K562 (cell line): Measurements from ENCODE around the gene NTSR1. TPM values are rescaled to one million over a fixed set of nuclear protein-coding genes. Genes with fewer than 3 reads are reported as not detected.

Experiments used
- ATAC-seq: fragments of 200-7000 bp; cut with Tn5 transposase; 3 replicates; pipeline ENCODE4 v1.9.1; 2020; ENCODE audit warnings: moderate library complexity
- BruUV-seq: library from RNA; stranded (reverse); fragments of 400-500 nt; replicated peaks from 2 replicates; lab custom pipeline; 2021; lab: Mats Ljungman, UMichigan
- CTCF ChIA-PET: fragments of 300-600 bp; formaldehyde crosslinking; extraction: SDS; loops from one replicate; lab custom pipeline; 2021; ENCODE audit warnings: low intra/inter-chr PET ratio; lab: Yijun Ruan, JAX
- POLR2A ChIA-PET: fragments of 300-600, 350-650 bp; sonication (Branson Sonifier 250); formaldehyde crosslinking; extraction: SDS; loops from one replicate; lab custom pipeline; 2021; ENCODE audit warnings: antibody characterized with exemption, inconsistent platforms; lab: Yijun Ruan, JAX
- DNase-seq, 4 experiments: peaks; one replicate each; pipeline versions ENCODE4 v3.0.0 to v3.0.0-alpha.2; 2011 to 2018; ENCODE audit warnings: low spot score in 3 of 4, mixed read lengths in 3 of 4; ENCODE audit errors: extremely low read depth in 1 of 4
- FAIRE-seq: peaks from 2 replicates; lab custom pipeline; 2011; peaks lifted over from hg19 to GRCh38; lab: Jason Lieb, UNC
- H2AFZ ChIP-seq: 2 replicates; pipeline ENCODE4 v1.6.0; 2011; ENCODE audit warnings: low read depth, low read length, control low read depth, inconsistent platforms
- H3K27ac ChIP-seq: fragments of 200-600 bp; 3 replicates; pipeline ENCODE4 v1.8.0; 2011; ENCODE audit warnings: low read depth, mild to moderate bottlenecking, control low read depth, inconsistent platforms, low read length, moderate library complexity, mixed read lengths; ENCODE audit errors: extremely low read depth
- H3K27me3 ChIP-seq, 2 experiments: fragments of 300-600 bp in 1 of 2; 2 replicates in 1 of 2; 3 replicates in 1 of 2; pipeline versions ENCODE4 v1.6.0 to v1.8.0; 2011; ENCODE audit warnings: inconsistent platforms in 2 of 2, low read length in 2 of 2, mild to moderate bottlenecking in 1 of 2, mixed read lengths in 1 of 2, moderate library complexity in 1 of 2; ENCODE audit not compliant: control insufficient read depth in 2 of 2, insufficient read depth in 2 of 2
- H3K36me3 ChIP-seq: fragments of 300-600 bp; 3 replicates; pipeline ENCODE4 v1.8.0; 2011; ENCODE audit warnings: mild to moderate bottlenecking, low read length, inconsistent platforms; ENCODE audit not compliant: control insufficient read depth, insufficient read depth
- H3K4me1 ChIP-seq, 2 experiments: fragments of 200-600 bp in 1 of 2; replicated peaks in 1 of 2; 2 replicates in 1 of 2; 3 replicates in 1 of 2; pipeline versions ENCODE4 v1.5.1 to v1.8.0; 2011; ENCODE audit warnings: inconsistent platforms in 2 of 2, low read length in 2 of 2, mild to moderate bottlenecking in 1 of 2, mixed read lengths in 1 of 2, moderate library complexity in 1 of 2; ENCODE audit not compliant: control insufficient read depth in 2 of 2, insufficient read depth in 2 of 2
- H3K4me2 ChIP-seq: 2 replicates; pipeline ENCODE4 v1.6.1; 2011; ENCODE audit warnings: low read length, control low read depth, inconsistent platforms, mixed read lengths; ENCODE audit not compliant: insufficient read depth
- H3K4me3 ChIP-seq: fragments of 200-600 bp; sonication (generic), shearing (Covaris generic); 2 replicates; pipeline ENCODE4 v1.5.1; 2016; ENCODE audit warnings: control low read depth, inconsistent platforms
- H3K79me2 ChIP-seq: fragments of 200-600 bp; 3 replicates; pipeline ENCODE4 v1.8.0; 2011; ENCODE audit warnings: low read length, inconsistent platforms; ENCODE audit not compliant: control insufficient read depth, insufficient read depth
- H3K9ac ChIP-seq, 2 experiments: 2 replicates each; pipeline versions ENCODE4 v1.6.0 to v1.6.1; 2011; ENCODE audit warnings: low read depth in 2 of 2, low read length in 2 of 2, control low read depth in 1 of 2, inconsistent platforms in 1 of 2, mild to moderate bottlenecking in 1 of 2, mixed read lengths in 1 of 2; ENCODE audit not compliant: insufficient read depth in 1 of 2
- H3K9me1 ChIP-seq: one replicate; pipeline ENCODE4 v1.6.0; 2011; ENCODE audit warnings: inconsistent platforms, mild to moderate bottlenecking, low read length, moderate library complexity; ENCODE audit not compliant: control insufficient read depth, insufficient read depth
- H3K9me3 ChIP-seq: replicated peaks from 2 replicates; pipeline ENCODE4 v1.5.1; 2011; ENCODE audit warnings: low read depth, low read length, inconsistent platforms; ENCODE audit not compliant: control insufficient read depth, insufficient read depth
- H4K20me1 ChIP-seq: replicated peaks from 2 replicates; pipeline ENCODE4 v1.6.1; 2011; ENCODE audit warnings: low read length, inconsistent platforms, mixed read lengths; ENCODE audit not compliant: control insufficient read depth, insufficient read depth
- CTCF ChIP-seq, 3 experiments: IDR thresholded peaks in 2 of 3; conservative IDR thresholded peaks in 1 of 3; 2 replicates each; pipeline ENCODE4 v1.5.1; 2011 to 2012; ENCODE audit warnings: low read length in 3 of 3, mild to moderate bottlenecking in 3 of 3, control low read depth in 2 of 3, improper control_type of control experiment in 1 of 3, inconsistent platforms in 1 of 3, low read depth in 1 of 3, mixed read lengths in 1 of 3, moderate library complexity in 1 of 3; ENCODE audit not compliant: insufficient read depth in 2 of 3
- GABPB1 ChIP-seq: sonication (generic); formaldehyde crosslinking; IDR thresholded peaks from 2 replicates; pipeline ENCODE4 v1.8.0; 2022; ENCODE audit warnings: mild to moderate bottlenecking, missing genetic modification reagents
- PHTF2 ChIP-seq: fragments of 250-450 bp; sonication (Bioruptor Pico); IDR thresholded peaks from 2 replicates; pipeline ENCODE4 v1.5.0; 2021; ENCODE audit warnings: mild to moderate bottlenecking
- RAD21 ChIP-seq, 2 experiments: fragments of 250-450 bp in 1 of 2; fragments of 450-650 bp in 1 of 2; sonication (Bioruptor Pico) in 1 of 2; formaldehyde crosslinking in 1 of 2; IDR thresholded peaks in 1 of 2; conservative IDR thresholded peaks in 1 of 2; 2 replicates each; pipeline versions ENCODE4 v1.4.0 to v1.8.0; 2020 to 2022; ENCODE audit warnings: mild to moderate bottlenecking in 2 of 2, moderate library complexity in 1 of 2
- RAD51 ChIP-seq: fragments of 450-650 bp; IDR thresholded peaks from 2 replicates; pipeline ENCODE4 v1.7.1; 2016; ENCODE audit warnings: low read depth, mild to moderate bottlenecking, borderline replicate concordance
- UBTF ChIP-seq, 2 experiments: IDR thresholded peaks; 2 replicates each; pipeline ENCODE4 v1.6.1; 2012; ENCODE audit warnings: improper control_type of control experiment in 2 of 2, low read depth in 2 of 2, low read length in 2 of 2, borderline replicate concordance in 1 of 2
- WGBS: fragments of 100-300 bp; shearing (Covaris generic); methylation state at CpG from one replicate; pipeline ENCODE4 v1.1.6; 2016; ENCODE audit warnings: low coverage, mixed read lengths; ENCODE audit not compliant: insufficient coverage; ENCODE audit errors: missing lambda C conversion rate; 5-methylcytosine and 5-hydroxymethylcytosine counted together
- in situ Hi-C: fragments of 300-500 bp; cut with MboI; formaldehyde crosslinking; loops from 4 replicates; pipeline ENCODE4 v1.15.0; 2018; ENCODE audit warnings: inconsistent platforms, mixed read lengths
- intact Hi-C: fragments of 100-400 bp; cut with micrococcal nuclease; formaldehyde crosslinking; loops from 2 replicates; pipeline ENCODE4 v1.14.2; 2022
- polyA plus RNA-seq, 8 experiments: library from polyadenylated mRNA; depleted of rRNA in 4 of 8; stranded (reverse) in 5 of 8; unstranded in 3 of 8; fragments of >200 nt; fragmentation: Nextera tagmentation in 2 of 8; fragmentation: Illumina TruSeq in 1 of 8; extraction: Ambion mirVana in 2 of 8; extraction: Trizol in 1 of 8; gene quantifications; 2 replicates each; pipeline versions ENCODE4 v1.2.1 to v1.2.3, GENCODE V29; 2011 to 2014; ENCODE audit warnings: inconsistent platforms in 1 of 8, missing spikeins in 1 of 8
- total RNA-seq, 7 experiments: library from RNA; depleted of rRNA in 6 of 7; stranded (reverse); fragments of >200 nt in 6 of 7; fragmentation: Illumina TruSeq in 2 of 7; extraction: Trizol in 2 of 7; gene quantifications; 2 replicates each; pipeline versions ENCODE4 v1.2.1 to v1.2.3, GENCODE V29; 2011 to 2021; ENCODE audit warnings: low replicate concordance in 1 of 7

The NTSR1 gene
- total and polyA plus RNA-seq, 9 of the 15 experiments (the other 6 are each of a cell fraction or from before 2014, with no cell fraction given) = 0.04 to 0.40 (median 0.13) TPM; not detected in 3

- intact Hi-C loops = loop anchor here (5.0 kb wide), 1 partner anchor 104 kb away; no protein-coding TSS in a partner anchor
- Histone ChIP-seq H3K9me1 (no peaks in the 10 kb centered on the region), H4K20me1 (0 out of 2 replicates have a peak, but pooled peaks cover 3% of the 10 kb centered on the region), H3K9ac (no peak overlapping the region)
- TF ChIP-seq GABPB1 = no peak
- TF ChIP-seq RAD51 = no peak
- TF ChIP-seq PHTF2 = no peak
- TF ChIP-seq, all 486 proteins: peak for 0
- Histone ChIP-seq H3K4me3 (no peak overlapping the region), H3K36me3 (no peaks in the 10 kb centered on the region), H3K4me2 (no peak overlapping the region), H3K4me1 (peaks cover 15 to 62% of the 10 kb centered on the region in 2 experiments), H3K79me2 (no peaks in the 10 kb centered on the region), H3K27me3 (peaks cover 32 to 55% of the 10 kb centered on the region in 2 experiments), H3K27ac (no peak overlapping the region), H2AFZ (no peak overlapping the region), H3K9me3 (no peaks in the 10 kb centered on the region)
- ATAC-seq (no peak), FAIRE-seq (no peak), DNase-seq (no peak)
- BruUV-seq = no TSS peak
- CTCF ChIA-PET = interaction anchor here (0.6 kb wide), 1 partner anchor 120 kb away, joined by 4 read pairs; no protein-coding TSS in a partner anchor
- in situ Hi-C loops = no loop called here
- POLR2A ChIA-PET = interaction anchor here (0.6 to 0.7 kb wide), 2 partner anchors 98 to 131 kb away, joined by 3 read pairs; no protein-coding TSS in a partner anchor
- WGBS = 56% methylated on average over 10 of the region's 11 CpGs
Observed at GRCh38 chr20:62688083-62688482, 20.6 kb upstream of the NTSR1 start.

- CTCF ChIA-PET = interaction anchor here (0.6 kb wide), 1 partner anchor 9 kb away, joined by 5 read pairs; no protein-coding TSS in a partner anchor
- no peak overlapping the region for H2AFZ ChIP-seq
- FAIRE-seq = peak; percentile 35
Observed at GRCh38 chr20:62688855-62689460, 19.7 kb upstream of the NTSR1 start.

More at GRCh38 chr20:62688855-62689460, 19.7 kb upstream of the NTSR1 start:
- Histone ChIP-seq H3K36me3 (no peaks in the 10 kb centered on the region), H3K79me2 (no peaks in the 10 kb centered on the region), H3K4me2 (no peak overlapping the region), H3K9me1 (no peaks in the 10 kb centered on the region), H3K27me3 (peaks cover 38 to 55% of the 10 kb centered on the region in 2 experiments), H3K4me3 (no peak overlapping the region), H3K4me1 (peaks cover 15 to 62% of the 10 kb centered on the region in 2 experiments), H3K9ac (no peak overlapping the region), H4K20me1 (0 out of 2 replicates have a peak, but pooled peaks cover 3% of the 10 kb centered on the region), H3K9me3 (no peaks in the 10 kb centered on the region), H3K27ac (no peak overlapping the region)
- TF ChIP-seq RAD21 (CRISPR knock-in tag; conservative IDR thresholded peaks at IDR 0.05 in 1 of 2, IDR thresholded peaks at IDR 0.05 in 1 of 2) (peak in 1 of 2 experiments; percentile 28; a peak in 1 of 4 replicates), UBTF (IDR thresholded peaks at IDR 0.05; ENCODE audit: borderline replicate concordance in 1 of 2, low read depth in 2 of 2, low read length in 2 of 2) (no peak), CTCF (IDR thresholded peaks at IDR 0.05 in 2 of 3, conservative IDR thresholded peaks at IDR 0.05 in 1 of 3; ENCODE audit: insufficient read depth in 2 of 3, low read depth in 1 of 3, low read length in 3 of 3) (peak; percentile 28 to 49 (median 38); a peak in 4 of 6 replicates)
- BruUV-seq = no TSS peak
- peak; percentile 37 for ATAC-seq
- in situ Hi-C loops = no loop called here
- 28% methylated on average over 27 of the region's 29 CpGs for WGBS
- intact Hi-C loops = loop anchor here (5.0 kb wide), 1 partner anchor 103 kb away; no protein-coding TSS in a partner anchor
- POLR2A ChIA-PET = interaction anchor here (0.5 to 0.7 kb wide), 3 partner anchors 97 to 130 kb away, joined by 3 read pairs; no protein-coding TSS in a partner anchor
- DNase-seq = peak in 1 of 4 experiments; percentile 21
